GM23338 (cell line): ENCODE data around the gene CAPZA1.

ENCODE experiments used
- CREB1 ChIP-seq: fragments of 250-450 bp; sonication (Bioruptor Pico); IDR thresholded peaks from 2 replicates; pipeline ENCODE4 v1.5.0; 2020; ENCODE audit warnings: low read depth, mild to moderate bottlenecking, moderate library complexity
- EZH2 ChIP-seq: fragments of 200-600 bp; sonication (generic); IDR thresholded peaks from one replicate; pipeline ENCODE4 v1.8.0; 2017; ENCODE audit warnings: antibody characterized with exemption, mild to moderate bottlenecking, low read depth; ENCODE audit not compliant: unreplicated experiment
- POLR2AphosphoS5 ChIP-seq: IDR thresholded peaks from 2 replicates; pipeline ENCODE4 v1.6.1; 2016; ENCODE audit warnings: antibody characterized with exemption, low read depth
- TF ChIP-seq, protein P1 (sequence below), 2 experiments: fragments of 200-600 bp in 1 of 2; sonication (generic) in 1 of 2; conservative IDR thresholded peaks; 2 replicates each; pipeline versions ENCODE4 v1.5.1 to v1.6.1; 2016 to 2017; ENCODE audit warnings: antibody characterized with exemption in 2 of 2, low read depth in 2 of 2, mild to moderate bottlenecking in 2 of 2, moderate library complexity in 1 of 2
- TF ChIP-seq, protein P2 (sequence below): IDR thresholded peaks from one replicate; pipeline ENCODE4 v1.6.1; 2018; ENCODE audit warnings: antibody characterized with exemption; ENCODE audit not compliant: unreplicated experiment
- TF ChIP-seq, protein P3 (sequence below): IDR thresholded peaks from 2 replicates; pipeline ENCODE4 v1.6.1; 2016; ENCODE audit warnings: antibody characterized with exemption

DNA sequence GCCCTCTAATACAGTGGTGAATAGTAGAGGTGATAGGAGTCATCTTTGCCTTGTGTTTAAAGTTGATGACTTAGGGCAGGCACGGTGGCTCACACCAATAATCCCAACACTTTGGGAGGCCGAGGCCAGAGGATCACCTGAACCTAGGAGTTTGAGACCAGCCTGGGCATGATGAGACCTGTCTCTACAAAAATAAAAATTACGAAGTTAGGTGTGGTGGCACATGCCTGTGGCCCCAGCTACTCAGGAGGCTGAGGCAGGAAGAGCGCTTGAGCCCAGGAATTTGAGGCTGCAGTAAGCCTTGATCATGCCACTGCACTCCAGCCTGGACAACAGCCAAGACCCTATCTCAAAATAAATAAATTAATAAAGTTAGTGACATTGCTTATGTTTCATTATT lies 26.6 kb downstream of the CAPZA1 start:
- TF ChIP-seq, protein P1, sequence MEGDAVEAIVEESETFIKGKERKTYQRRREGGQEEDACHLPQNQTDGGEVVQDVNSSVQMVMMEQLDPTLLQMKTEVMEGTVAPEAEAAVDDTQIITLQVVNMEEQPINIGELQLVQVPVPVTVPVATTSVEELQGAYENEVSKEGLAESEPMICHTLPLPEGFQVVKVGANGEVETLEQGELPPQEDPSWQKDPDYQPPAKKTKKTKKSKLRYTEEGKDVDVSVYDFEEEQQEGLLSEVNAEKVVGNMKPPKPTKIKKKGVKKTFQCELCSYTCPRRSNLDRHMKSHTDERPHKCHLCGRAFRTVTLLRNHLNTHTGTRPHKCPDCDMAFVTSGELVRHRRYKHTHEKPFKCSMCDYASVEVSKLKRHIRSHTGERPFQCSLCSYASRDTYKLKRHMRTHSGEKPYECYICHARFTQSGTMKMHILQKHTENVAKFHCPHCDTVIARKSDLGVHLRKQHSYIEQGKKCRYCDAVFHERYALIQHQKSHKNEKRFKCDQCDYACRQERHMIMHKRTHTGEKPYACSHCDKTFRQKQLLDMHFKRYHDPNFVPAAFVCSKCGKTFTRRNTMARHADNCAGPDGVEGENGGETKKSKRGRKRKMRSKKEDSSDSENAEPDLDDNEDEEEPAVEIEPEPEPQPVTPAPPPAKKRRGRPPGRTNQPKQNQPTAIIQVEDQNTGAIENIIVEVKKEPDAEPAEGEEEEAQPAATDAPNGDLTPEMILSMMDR (conservative IDR thresholded peaks at IDR 0.05; ENCODE audit: low read depth in 2 of 2), result no peak
- TF ChIP-seq POLR2AphosphoS5 (no peak), EZH2 (no peak), CREB1 (no peak)
- TF ChIP-seq, protein P2, sequence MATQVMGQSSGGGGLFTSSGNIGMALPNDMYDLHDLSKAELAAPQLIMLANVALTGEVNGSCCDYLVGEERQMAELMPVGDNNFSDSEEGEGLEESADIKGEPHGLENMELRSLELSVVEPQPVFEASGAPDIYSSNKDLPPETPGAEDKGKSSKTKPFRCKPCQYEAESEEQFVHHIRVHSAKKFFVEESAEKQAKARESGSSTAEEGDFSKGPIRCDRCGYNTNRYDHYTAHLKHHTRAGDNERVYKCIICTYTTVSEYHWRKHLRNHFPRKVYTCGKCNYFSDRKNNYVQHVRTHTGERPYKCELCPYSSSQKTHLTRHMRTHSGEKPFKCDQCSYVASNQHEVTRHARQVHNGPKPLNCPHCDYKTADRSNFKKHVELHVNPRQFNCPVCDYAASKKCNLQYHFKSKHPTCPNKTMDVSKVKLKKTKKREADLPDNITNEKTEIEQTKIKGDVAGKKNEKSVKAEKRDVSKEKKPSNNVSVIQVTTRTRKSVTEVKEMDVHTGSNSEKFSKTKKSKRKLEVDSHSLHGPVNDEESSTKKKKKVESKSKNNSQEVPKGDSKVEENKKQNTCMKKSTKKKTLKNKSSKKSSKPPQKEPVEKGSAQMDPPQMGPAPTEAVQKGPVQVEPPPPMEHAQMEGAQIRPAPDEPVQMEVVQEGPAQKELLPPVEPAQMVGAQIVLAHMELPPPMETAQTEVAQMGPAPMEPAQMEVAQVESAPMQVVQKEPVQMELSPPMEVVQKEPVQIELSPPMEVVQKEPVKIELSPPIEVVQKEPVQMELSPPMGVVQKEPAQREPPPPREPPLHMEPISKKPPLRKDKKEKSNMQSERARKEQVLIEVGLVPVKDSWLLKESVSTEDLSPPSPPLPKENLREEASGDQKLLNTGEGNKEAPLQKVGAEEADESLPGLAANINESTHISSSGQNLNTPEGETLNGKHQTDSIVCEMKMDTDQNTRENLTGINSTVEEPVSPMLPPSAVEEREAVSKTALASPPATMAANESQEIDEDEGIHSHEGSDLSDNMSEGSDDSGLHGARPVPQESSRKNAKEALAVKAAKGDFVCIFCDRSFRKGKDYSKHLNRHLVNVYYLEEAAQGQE, result no peak
- TF ChIP-seq, protein P3, sequence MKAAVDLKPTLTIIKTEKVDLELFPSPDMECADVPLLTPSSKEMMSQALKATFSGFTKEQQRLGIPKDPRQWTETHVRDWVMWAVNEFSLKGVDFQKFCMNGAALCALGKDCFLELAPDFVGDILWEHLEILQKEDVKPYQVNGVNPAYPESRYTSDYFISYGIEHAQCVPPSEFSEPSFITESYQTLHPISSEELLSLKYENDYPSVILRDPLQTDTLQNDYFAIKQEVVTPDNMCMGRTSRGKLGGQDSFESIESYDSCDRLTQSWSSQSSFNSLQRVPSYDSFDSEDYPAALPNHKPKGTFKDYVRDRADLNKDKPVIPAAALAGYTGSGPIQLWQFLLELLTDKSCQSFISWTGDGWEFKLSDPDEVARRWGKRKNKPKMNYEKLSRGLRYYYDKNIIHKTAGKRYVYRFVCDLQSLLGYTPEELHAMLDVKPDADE, result no peak
